K562 (cell line): ENCODE data around the gene TBL1Y.

Experiments
- CBX3 ChIP-seq, 2 experiments: IDR thresholded peaks; 1 replicate in 1 of 2; 2 replicates in 1 of 2; pipeline ENCODE4 v1.6.1; 2012; ENCODE audit warnings: inconsistent platforms in 2 of 2, low read length in 2 of 2, borderline replicate concordance in 1 of 2, control low read depth in 1 of 2
- CEBPB ChIP-seq: fragments of 450-650 bp; IDR thresholded peaks from 2 replicates; pipeline ENCODE4 v1.6.1; 2016; ENCODE audit warnings: missing genetic modification characterization, missing compliant biosample characterization
- EZH2 ChIP-seq: IDR thresholded peaks from 2 replicates; pipeline ENCODE4 v1.6.1; 2012; ENCODE audit warnings: low read depth, mild to moderate bottlenecking, inconsistent platforms, low read length, borderline replicate concordance
- NONO ChIP-seq, 2 experiments: fragments of 200-400 bp in 1 of 2; fragments of 450-650 bp in 1 of 2; formaldehyde crosslinking in 1 of 2; IDR thresholded peaks; 2 replicates each; pipeline ENCODE4 v1.6.1; 2017; ENCODE audit warnings: low read depth in 2 of 2, mild to moderate bottlenecking in 2 of 2, moderate library complexity in 2 of 2, low read length in 1 of 2
- NR3C1 ChIP-seq: sonication (generic); formaldehyde crosslinking; IDR thresholded peaks from 2 replicates; pipeline ENCODE4 v1.8.1; 2022; ENCODE audit warnings: missing genetic modification reagents
- RAD21 ChIP-seq, 2 experiments: fragments of 250-450 bp in 1 of 2; fragments of 450-650 bp in 1 of 2; sonication (Bioruptor Pico) in 1 of 2; formaldehyde crosslinking in 1 of 2; IDR thresholded peaks in 1 of 2; conservative IDR thresholded peaks in 1 of 2; 2 replicates each; pipeline versions ENCODE4 v1.4.0 to v1.8.0; 2020 to 2022; ENCODE audit warnings: mild to moderate bottlenecking in 2 of 2, moderate library complexity in 1 of 2
- SAFB ChIP-seq: fragments of 200-400 bp; formaldehyde crosslinking; IDR thresholded peaks from 2 replicates; pipeline ENCODE4 v1.6.1; 2017; ENCODE audit warnings: low read depth, low read length, borderline replicate concordance
- SRSF7 ChIP-seq: fragments of 200-400 bp; formaldehyde crosslinking; optimal IDR thresholded peaks from 2 replicates; pipeline ENCODE3; 2017; ENCODE audit warnings: mild to moderate bottlenecking, low read depth, low read length
- ZNF175 ChIP-seq: fragments of 200-800 bp; sonication (Bioruptor generic); IDR thresholded peaks from 2 replicates; pipeline ENCODE4 v1.6.1; 2016; ENCODE audit warnings: low read depth, mild to moderate bottlenecking, missing genetic modification characterization, missing compliant biosample characterization
- ZNF384 ChIP-seq: IDR thresholded peaks from 2 replicates; pipeline ENCODE4 v1.6.1; 2012; ENCODE audit warnings: low read depth, low read length, improper control_type of control experiment
- TF ChIP-seq, protein P1 (sequence below): fragments of 450-650 bp; IDR thresholded peaks from 2 replicates; pipeline ENCODE4 v1.6.1; 2016; ENCODE audit warnings: antibody characterized with exemption

DNA sequence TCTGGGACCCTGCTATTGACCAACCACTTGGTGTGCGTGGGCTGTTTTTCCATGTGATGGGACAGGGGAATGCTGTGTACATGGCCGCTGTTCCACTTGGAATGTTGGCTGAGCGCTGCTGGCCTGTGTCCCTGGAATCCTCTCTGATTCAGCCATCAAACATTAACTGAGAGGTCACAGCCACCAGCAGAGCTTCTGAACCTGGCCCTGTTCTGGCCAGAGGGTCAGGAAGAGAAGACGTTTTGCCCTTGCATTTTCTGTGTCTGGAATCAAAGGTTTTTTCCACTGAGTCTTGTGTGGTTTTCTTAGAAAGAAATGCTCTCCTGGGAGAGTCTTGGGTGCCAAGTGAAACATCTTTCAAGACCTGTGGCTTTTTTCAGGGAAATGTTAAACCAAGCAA, 85.5 kb downstream of the TBL1Y start:
- TF ChIP-seq RAD21 (CRISPR knock-in tag; conservative IDR thresholded peaks at IDR 0.05 in 1 of 2, IDR thresholded peaks at IDR 0.05 in 1 of 2) (no peak), SAFB (no peak), NR3C1 (CRISPR knock-in tag) (no peak), SRSF7 (no peak), NONO (IDR thresholded peaks at IDR 0.05; ENCODE audit: low read depth in 2 of 2, low read length in 1 of 2) (no peak), CEBPB (tag) (no peak), CBX3 (IDR thresholded peaks at IDR 0.05; ENCODE audit: borderline replicate concordance in 1 of 2, low read length in 2 of 2) (no peak), ZNF175 (CRISPR knock-in tag) (no peak), EZH2 (no peak), ZNF384 (no peak)
- TF ChIP-seq, protein P1, sequence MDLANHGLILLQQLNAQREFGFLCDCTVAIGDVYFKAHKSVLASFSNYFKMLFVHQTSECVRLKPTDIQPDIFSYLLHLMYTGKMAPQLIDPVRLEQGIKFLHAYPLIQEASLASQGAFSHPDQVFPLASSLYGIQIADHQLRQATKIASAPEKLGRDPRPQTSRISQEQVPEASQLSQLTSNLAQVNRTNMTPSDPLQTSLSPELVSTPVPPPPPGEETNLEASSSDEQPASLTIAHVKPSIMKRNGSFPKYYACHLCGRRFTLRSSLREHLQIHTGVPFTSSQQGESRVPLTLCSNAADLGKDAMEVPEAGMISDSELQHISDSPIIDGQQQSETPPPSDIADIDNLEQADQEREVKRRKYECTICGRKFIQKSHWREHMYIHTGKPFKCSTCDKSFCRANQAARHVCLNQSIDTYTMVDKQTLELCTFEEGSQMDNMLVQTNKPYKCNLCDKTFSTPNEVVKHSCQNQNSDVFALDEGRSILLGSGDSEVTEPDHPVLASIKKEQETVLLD = no peak
